Karpas-422 (cell line): ENCODE measurements around the gene TNFRSF11A. TPM values are rescaled to one million over a fixed set of nuclear protein-coding genes. Genes with fewer than 3 reads are reported as not detected.

Source experiments
- DNase-seq: peaks from one replicate; pipeline ENCODE4 v3.0.0-alpha.2; 2015
- H2AFZ ChIP-seq: fragments of 200-600 bp; sonication (generic); 2 replicates; pipeline ENCODE4 v1.6.1; 2014; ENCODE audit warnings: antibody characterized with exemption, low read length, mixed read lengths
- H3K27ac ChIP-seq: fragments of 200-600 bp; sonication (generic); 2 replicates; pipeline ENCODE4 v1.5.1; 2014; ENCODE audit warnings: mild to moderate bottlenecking, low read length, moderate library complexity
- H3K27me3 ChIP-seq: fragments of 200-600 bp; sonication (generic); 2 replicates; pipeline ENCODE4 v1.6.1; 2014; ENCODE audit warnings: low read length, mixed read lengths
- H3K36me3 ChIP-seq: fragments of 200-600 bp; sonication (generic); 2 replicates; pipeline ENCODE4 v1.6.1; 2014; ENCODE audit warnings: low read length, mixed read lengths; ENCODE audit not compliant: insufficient read depth
- H3K4me1 ChIP-seq: fragments of 200-600 bp; sonication (generic); 2 replicates; pipeline ENCODE4 v1.6.1; 2014; ENCODE audit warnings: mild to moderate bottlenecking, low read length, mixed read lengths
- H3K4me2 ChIP-seq: fragments of 200-600 bp; sonication (generic); 2 replicates; pipeline ENCODE4 v1.6.1; 2014; ENCODE audit warnings: low read length, low read depth, mild to moderate bottlenecking; ENCODE audit not compliant: poor library complexity, severe bottlenecking
- H3K4me3 ChIP-seq: fragments of 200-600 bp; sonication (generic); 2 replicates; pipeline ENCODE4 v1.5.1; 2014; ENCODE audit warnings: mild to moderate bottlenecking, antibody characterized with exemption, low read length, mixed read lengths
- H3K79me2 ChIP-seq: fragments of 200-600 bp; sonication (generic); 2 replicates; pipeline ENCODE4 v1.6.1; 2014; ENCODE audit warnings: mild to moderate bottlenecking, low read length, mixed read lengths
- H3K9ac ChIP-seq: fragments of 200-600 bp; sonication (generic); 2 replicates; pipeline ENCODE4 v1.6.0; 2014; ENCODE audit warnings: low read length
- H3K9me2 ChIP-seq: fragments of 200-600 bp; sonication (generic), shearing (Covaris generic); replicated peaks from 2 replicates; pipeline ENCODE4 v1.6.0; 2014; ENCODE audit warnings: mild to moderate bottlenecking, low read length, moderate library complexity; ENCODE audit not compliant: insufficient read depth
- H3K9me3 ChIP-seq: fragments of 300-700, 200-600 bp; sonication (generic); 2 replicates; pipeline ENCODE4 v1.6.1; 2014; ENCODE audit warnings: low read length, mixed read lengths
- H4K20me1 ChIP-seq: fragments of 200-600 bp; sonication (generic); 2 replicates; pipeline ENCODE4 v1.6.1; 2014; ENCODE audit warnings: mild to moderate bottlenecking, antibody characterized with exemption, low read length, low read depth; ENCODE audit not compliant: insufficient read depth
- total RNA-seq: library from RNA; depleted of rRNA; stranded (reverse); fragments of >200 nt; shearing (Covaris generic); gene quantifications from 2 replicates; pipeline ENCODE4 v1.2.3, GENCODE V29; 2014; ENCODE audit warnings: low replicate concordance

TNFRSF11A gene
- total RNA-seq, 1 experiment from 2014 or later = 1.0 TPM

GRCh38 chr18:62407660-62408059 lies 82.5 kb downstream of the TNFRSF11A start:
- Histone ChIP-seq H3K9ac (no peak overlapping the region), H3K4me1 (no peaks in the 10 kb centered on the region), H3K9me3 (no peaks in the 10 kb centered on the region), H3K4me3 (no peak overlapping the region), H4K20me1 (no peaks in the 10 kb centered on the region), H3K9me2 (no peaks in the 10 kb centered on the region), H3K36me3 (no peaks in the 10 kb centered on the region), H3K79me2 (no peaks in the 10 kb centered on the region), H3K27me3 (no peaks in the 10 kb centered on the region), H3K4me2 (no peak overlapping the region), H2AFZ (no peak overlapping the region), H3K27ac (no peak overlapping the region)
- DNase-seq = no peak

GRCh38 chr18:62409821-62410220 lies 84.7 kb downstream of the TNFRSF11A start:
- no peak overlapping the region for H3K27ac ChIP-seq
- H3K9me3 ChIP-seq = no peaks in the 10 kb centered on the region
- no peak overlapping the region for H3K4me2 ChIP-seq
- H3K9me2 ChIP-seq = no peaks in the 10 kb centered on the region
- H3K79me2 ChIP-seq = no peaks in the 10 kb centered on the region
- H3K36me3 ChIP-seq = no peaks in the 10 kb centered on the region
- H3K4me3 ChIP-seq = no peak overlapping the region
- DNase-seq = no peak
- no peaks in the 10 kb centered on the region for H4K20me1 ChIP-seq
- no peaks in the 10 kb centered on the region for H3K27me3 ChIP-seq
- H3K9ac ChIP-seq = no peak overlapping the region
- H3K4me1 ChIP-seq = no peaks in the 10 kb centered on the region
- no peak overlapping the region for H2AFZ ChIP-seq

GRCh38 chr18:62412231-62412979 lies 87.3 kb downstream of the TNFRSF11A start:
- H3K9ac ChIP-seq = no peak overlapping the region
- H3K27me3 ChIP-seq = no peaks in the 10 kb centered on the region
- H3K9me3 ChIP-seq = no peaks in the 10 kb centered on the region
- H3K9me2 ChIP-seq = no peaks in the 10 kb centered on the region
- no peak overlapping the region for H2AFZ ChIP-seq
- H3K4me1 ChIP-seq = no peaks in the 10 kb centered on the region
- H3K4me3 ChIP-seq = no peak overlapping the region
- no peak overlapping the region for H3K27ac ChIP-seq
- DNase-seq = no peak
- H3K79me2 ChIP-seq = no peaks in the 10 kb centered on the region
- no peak overlapping the region for H3K4me2 ChIP-seq
- H3K36me3 ChIP-seq = no peaks in the 10 kb centered on the region
- H4K20me1 ChIP-seq = no peaks in the 10 kb centered on the region

- Histone ChIP-seq H3K4me2 (no peak overlapping the region), H3K9ac (no peak overlapping the region), H3K9me2 (no peaks in the 10 kb centered on the region), H3K4me1 (no peaks in the 10 kb centered on the region), H3K4me3 (no peak overlapping the region), H3K27me3 (no peaks in the 10 kb centered on the region), H4K20me1 (no peaks in the 10 kb centered on the region), H3K9me3 (no peaks in the 10 kb centered on the region), H2AFZ (no peak overlapping the region), H3K27ac (no peak overlapping the region), H3K79me2 (no peaks in the 10 kb centered on the region), H3K36me3 (no peaks in the 10 kb centered on the region)
- no peak for DNase-seq
Observed at GRCh38 chr18:62413206-62413605, 88.1 kb downstream of the TNFRSF11A start.

GRCh38 chr18:62418258-62418657 lies 93.1 kb downstream of the TNFRSF11A start:
- Histone ChIP-seq H3K36me3 (no peaks in the 10 kb centered on the region), H2AFZ (no peak overlapping the region), H3K4me2 (no peak overlapping the region), H4K20me1 (no peaks in the 10 kb centered on the region), H3K4me3 (no peak overlapping the region), H3K4me1 (peaks cover 11% of the 10 kb centered on the region), H3K27ac (no peak overlapping the region), H3K79me2 (no peaks in the 10 kb centered on the region), H3K9ac (no peak overlapping the region), H3K9me3 (no peaks in the 10 kb centered on the region), H3K27me3 (no peaks in the 10 kb centered on the region), H3K9me2 (no peaks in the 10 kb centered on the region)
- no peak for DNase-seq

DNA sequence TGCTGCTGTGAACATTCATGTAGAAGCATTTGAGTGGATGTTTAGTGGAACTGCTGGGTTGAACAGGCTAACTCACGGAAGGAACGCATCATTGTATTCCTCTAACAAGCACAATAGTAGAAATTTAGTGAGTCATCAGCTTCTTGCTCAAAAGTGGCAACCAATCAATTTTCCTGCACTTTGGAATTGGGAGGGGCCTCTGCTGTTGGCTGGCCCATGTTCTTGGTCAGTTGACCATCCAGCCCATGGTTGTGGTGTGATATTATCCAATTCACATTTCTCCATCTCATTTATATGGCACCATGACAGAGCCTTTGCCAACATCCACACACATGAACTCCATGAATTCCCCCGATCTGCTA lies 95.0 kb downstream of the TNFRSF11A start:
- Histone ChIP-seq H3K4me1 (peaks cover 11% of the 10 kb centered on the region), H3K27ac (no peak overlapping the region), H3K4me2 (peak overlapping the region; percentile 50), H4K20me1 (no peaks in the 10 kb centered on the region), H3K27me3 (no peaks in the 10 kb centered on the region), H3K4me3 (peak overlapping the region; percentile 27; the same call in 1 of the 2 replicates), H2AFZ (peak overlapping the region; percentile 94), H3K9me3 (no peaks in the 10 kb centered on the region), H3K36me3 (no peaks in the 10 kb centered on the region), H3K9ac (peak overlapping the region; percentile 23; the same call in 1 of the 2 replicates), H3K79me2 (no peaks in the 10 kb centered on the region), H3K9me2 (no peaks in the 10 kb centered on the region)
- DNase-seq = no peak

GRCh38 chr18:62420513-62421209 lies 95.6 kb downstream of the TNFRSF11A start:
- peak overlapping the region; percentile 23; the same call in 1 of the 2 replicates for H3K9ac ChIP-seq

DNA sequence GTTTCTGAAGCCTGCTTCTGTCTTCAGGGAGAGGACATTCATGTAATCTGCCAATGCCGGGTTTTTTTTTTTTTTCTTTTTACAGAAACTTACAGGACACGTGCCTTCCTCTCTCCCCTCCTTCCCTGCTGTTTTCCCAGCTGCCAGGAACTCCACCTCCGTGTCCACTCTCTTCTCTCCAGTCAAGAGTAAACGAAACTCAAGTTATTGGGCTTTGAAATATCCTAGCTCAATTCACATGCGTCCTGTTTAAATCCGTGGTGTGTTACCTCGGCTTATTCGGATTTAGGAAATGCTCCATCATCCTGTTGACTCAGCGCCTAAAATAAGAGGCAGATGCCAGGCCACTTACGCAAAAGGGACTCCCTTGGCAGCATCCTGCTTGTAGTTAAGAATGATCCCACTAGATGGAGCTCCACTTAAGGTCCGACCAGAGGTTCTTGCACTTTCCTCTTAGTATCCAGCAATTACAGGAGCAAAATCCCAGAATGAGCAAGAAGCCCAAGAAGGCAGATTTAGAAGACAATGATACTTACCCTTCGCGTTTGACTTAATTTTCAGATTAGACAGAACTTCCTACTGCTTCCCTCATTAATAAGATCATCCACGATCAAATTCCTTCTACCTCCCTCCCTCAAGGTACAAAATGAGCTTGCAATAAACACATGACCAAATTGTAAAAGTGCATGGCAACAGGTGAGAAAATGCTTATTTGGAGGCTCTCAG lies 100.5 kb downstream of the TNFRSF11A start:
- H3K9me2 ChIP-seq = no peaks in the 10 kb centered on the region
- H3K79me2 ChIP-seq = no peaks in the 10 kb centered on the region
- no peaks in the 10 kb centered on the region for H3K27me3 ChIP-seq
- H3K27ac ChIP-seq = no peak overlapping the region
- no peaks in the 10 kb centered on the region for H3K36me3 ChIP-seq
- no peak overlapping the region; the same call in 1 of the 2 replicates for H2AFZ ChIP-seq
- peaks cover 7% of the 10 kb centered on the region for H3K4me1 ChIP-seq
- peak overlapping the region; percentile 15 for H3K4me2 ChIP-seq
- H3K4me3 ChIP-seq = no peak overlapping the region
- no peaks in the 10 kb centered on the region for H3K9me3 ChIP-seq
- DNase-seq = peak; percentile 91
- no peak overlapping the region for H3K9ac ChIP-seq
- no peaks in the 10 kb centered on the region for H4K20me1 ChIP-seq

More at GRCh38 chr18:62420513-62421209, 95.6 kb downstream of the TNFRSF11A start:
- H3K27ac ChIP-seq = no peak overlapping the region
- H2AFZ ChIP-seq = peak overlapping the region; percentile 94
- no peaks in the 10 kb centered on the region for H3K36me3 ChIP-seq
- H3K9me3 ChIP-seq = no peaks in the 10 kb centered on the region
- H3K9me2 ChIP-seq = no peaks in the 10 kb centered on the region
- H3K4me2 ChIP-seq = peak overlapping the region; percentile 50
- peaks cover 14% of the 10 kb centered on the region for H3K4me1 ChIP-seq
- peak; percentile 65 for DNase-seq
- H3K4me3 ChIP-seq = peak overlapping the region; percentile 27; the same call in 1 of the 2 replicates
- no peaks in the 10 kb centered on the region for H3K79me2 ChIP-seq
- no peaks in the 10 kb centered on the region for H4K20me1 ChIP-seq
- no peaks in the 10 kb centered on the region for H3K27me3 ChIP-seq
